ENCODE measurements around the gene KIAA1671.

Gene KIAA1671

GRCh38 chr22:24952837-24953383 lies 394 bp downstream of the KIAA1671 start:
- peak; percentile 66 for DNase-seq (ENCODE audit: low spot score)

- no peak for DNase-seq (ENCODE audit: low spot score)
These were observed 1.0 kb downstream of the KIAA1671 start for GRCh38 chr22:24953384-24954113.

DNA sequence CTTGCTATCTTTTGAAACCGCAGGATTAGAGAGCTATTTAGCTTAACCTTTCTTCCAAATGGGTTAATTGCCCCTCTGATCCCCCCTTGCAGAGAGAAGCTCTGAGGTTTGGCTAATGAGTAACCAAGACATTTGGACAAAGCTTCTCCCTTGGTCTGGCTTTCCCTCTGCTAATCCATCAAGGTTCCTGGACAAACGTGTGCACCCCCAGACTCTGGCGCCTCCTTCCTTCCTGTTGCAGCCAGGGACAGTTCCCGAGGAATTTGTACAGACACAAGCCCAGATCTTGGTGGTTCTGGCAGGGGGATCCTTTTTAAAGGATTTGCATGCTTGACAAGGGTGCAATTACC lies 1.6 kb downstream of the KIAA1671 start:
- no peak for DNase-seq (ENCODE audit: low spot score)

DNA sequence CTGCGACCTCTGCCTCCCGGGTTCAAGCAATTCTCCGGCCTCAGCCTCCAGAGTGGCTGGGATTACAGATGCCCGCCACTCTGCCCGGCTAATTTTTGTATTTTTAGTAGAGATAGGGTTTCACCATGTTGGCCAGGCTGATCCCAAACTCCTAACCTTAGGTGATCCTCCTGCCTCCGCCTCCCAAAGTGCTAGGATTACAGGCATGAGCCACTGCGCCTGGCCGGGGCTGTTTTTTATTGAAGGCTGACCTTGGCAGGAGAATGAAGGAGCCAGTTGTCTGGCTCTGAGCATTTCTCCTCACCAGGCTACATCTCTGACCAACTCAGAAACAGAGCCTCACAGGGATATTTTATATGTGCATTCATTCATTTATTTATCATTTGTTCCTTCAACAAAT lies 2.3 kb downstream of the KIAA1671 start:
- DNase-seq (ENCODE audit: low spot score), result no peak

- no peak for DNase-seq (ENCODE audit: low spot score)
These were observed 4.5 kb downstream of the KIAA1671 start for GRCh38 chr22:24957043-24957442.

- DNase-seq (ENCODE audit: low spot score), result no peak
These were observed 8.8 kb downstream of the KIAA1671 start for GRCh38 chr22:24961217-24961844.

- no peak for DNase-seq (ENCODE audit: low spot score)
These were observed 9.6 kb downstream of the KIAA1671 start for GRCh38 chr22:24962094-24962493.

- DNase-seq (ENCODE audit: low spot score), result no peak
These were observed 10.3 kb downstream of the KIAA1671 start for GRCh38 chr22:24962835-24963234.

GRCh38 chr22:24964441-24964840 lies 11.9 kb downstream of the KIAA1671 start:
- no peak for DNase-seq (ENCODE audit: low spot score)

- no peak for DNase-seq (ENCODE audit: low spot score)
These were observed 13.5 kb downstream of the KIAA1671 start for GRCh38 chr22:24965822-24966626.

DNA sequence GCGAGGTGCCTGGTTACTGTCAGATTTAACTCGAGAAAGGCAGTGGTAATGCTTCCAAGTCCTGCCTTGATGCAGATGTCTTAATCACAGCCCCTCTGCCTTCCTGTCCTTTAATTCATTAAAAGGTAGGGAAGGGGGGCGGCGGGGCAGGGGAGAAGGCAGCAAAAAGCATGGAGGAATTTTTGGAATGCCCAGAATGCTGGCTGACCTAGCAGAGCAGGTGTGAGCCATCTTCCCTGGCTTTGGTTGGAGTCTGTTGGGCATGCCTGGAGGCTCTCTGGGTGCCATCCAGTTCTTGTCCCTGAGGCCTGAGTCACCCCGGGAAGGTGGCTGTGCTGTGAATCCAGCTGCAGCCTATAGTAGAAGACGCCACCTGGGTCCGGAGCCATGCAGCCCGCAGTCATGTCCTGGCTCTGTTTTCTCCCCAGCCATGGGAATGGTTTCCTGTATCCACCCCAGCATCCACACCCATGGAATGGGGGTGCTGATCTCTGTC lies 15.6 kb downstream of the KIAA1671 start:
- no peak for DNase-seq (ENCODE audit: low spot score)

DNA sequence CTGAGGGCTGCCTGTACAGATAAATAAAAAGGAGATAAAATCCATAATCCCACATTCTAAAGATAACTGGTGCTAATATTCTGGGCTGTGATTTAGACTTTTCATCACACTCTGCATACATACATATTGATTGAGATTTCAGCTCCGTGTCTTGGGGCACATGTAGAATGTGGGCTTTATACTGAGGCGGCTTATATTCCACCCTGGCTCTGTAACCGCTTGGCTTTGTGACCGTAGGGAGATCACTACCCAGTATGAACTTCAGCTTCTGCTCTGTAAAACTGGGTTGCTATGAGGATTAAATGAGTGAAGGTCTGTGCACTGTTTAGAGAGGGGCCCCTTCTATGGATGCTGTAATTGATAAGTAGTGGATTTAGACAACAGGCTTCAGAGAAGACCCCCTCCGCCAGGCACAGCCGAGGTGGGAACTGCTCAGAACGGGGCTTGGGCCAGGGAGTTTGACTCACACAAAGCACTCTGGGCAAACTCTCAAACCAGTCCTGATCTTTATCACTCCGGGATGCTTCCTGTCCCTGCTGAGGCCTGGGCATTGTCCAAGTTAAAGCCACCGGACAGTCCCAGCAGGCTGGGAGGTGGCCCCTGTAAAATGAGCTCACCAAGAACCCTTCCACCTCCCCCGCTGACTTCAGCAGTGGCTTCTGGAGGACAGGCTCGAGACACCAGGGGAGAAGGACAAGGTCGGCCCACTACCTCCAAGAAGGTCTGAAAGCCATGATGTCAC lies 17.2 kb downstream of the KIAA1671 start:
- peak; percentile 83 for DNase-seq (ENCODE audit: low spot score)

DNA sequence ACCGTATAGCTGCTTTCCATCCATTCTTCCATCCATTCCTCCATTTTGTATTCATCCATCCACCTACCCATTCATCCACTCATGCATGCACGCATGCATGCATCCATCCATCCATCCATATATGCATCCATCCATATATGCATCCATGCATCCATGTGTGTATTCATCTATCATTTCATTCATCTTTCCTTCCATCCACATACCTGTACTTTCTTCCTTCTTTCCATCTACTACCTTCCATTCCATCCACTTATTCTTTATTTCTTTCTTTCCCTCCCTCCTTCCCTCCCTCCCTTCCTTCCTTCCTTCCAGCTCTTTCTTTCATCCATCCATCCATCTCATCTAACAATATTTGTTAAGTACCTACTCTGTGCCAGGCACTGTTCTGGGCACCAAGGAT lies 19.9 kb downstream of the KIAA1671 start:
- no peak for DNase-seq (ENCODE audit: low spot score)

DNA sequence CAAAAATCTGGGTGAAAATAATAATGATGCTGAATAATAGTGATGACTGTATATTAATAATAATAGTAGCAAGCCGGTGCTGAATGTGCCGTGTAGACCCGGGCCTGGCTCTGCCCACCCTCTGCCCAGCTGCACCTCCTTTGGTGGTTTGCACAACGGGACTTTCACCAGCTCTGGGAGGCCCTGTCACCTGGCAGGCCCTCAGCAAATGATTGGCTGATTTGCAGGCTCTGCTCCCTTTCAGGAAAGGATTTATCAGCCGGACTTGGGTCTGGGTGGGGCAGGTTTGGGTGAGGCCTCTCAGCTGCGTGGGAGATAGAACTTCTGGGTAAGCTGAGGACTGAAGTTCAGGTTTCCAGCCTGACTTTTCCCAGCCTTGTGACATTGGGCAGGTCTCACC lies 21.4 kb downstream of the KIAA1671 start:
- DNase-seq (ENCODE audit: low spot score), result no peak

DNA sequence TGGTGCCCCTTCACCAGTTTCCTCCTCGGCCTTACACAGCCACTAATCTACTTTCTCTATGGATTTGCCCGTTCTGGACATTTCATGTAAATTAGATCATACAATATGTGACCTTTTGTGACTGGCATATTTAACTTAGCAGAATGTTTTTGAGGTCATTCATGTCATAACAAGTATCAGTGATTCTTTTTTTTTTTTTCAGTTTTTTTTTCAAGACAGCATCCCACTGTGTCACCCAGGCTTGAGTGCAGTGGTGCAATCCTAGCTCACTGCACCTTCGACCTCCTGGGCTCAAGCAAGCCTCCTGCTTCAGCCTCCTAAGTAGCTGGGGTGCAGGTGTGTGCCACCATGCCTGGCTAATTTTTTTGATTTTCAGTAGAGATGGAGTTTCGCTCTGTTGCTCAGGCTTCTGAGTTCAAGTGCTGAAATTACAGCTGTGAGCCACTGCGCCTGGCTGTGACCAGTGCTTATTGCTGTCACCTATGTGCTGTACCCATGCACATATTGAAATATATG lies 22.7 kb downstream of the KIAA1671 start:
- DNase-seq (ENCODE audit: low spot score), result no peak

- no peak for DNase-seq (ENCODE audit: low spot score)
These were observed 23.4 kb downstream of the KIAA1671 start for GRCh38 chr22:24975813-24976341.

DNA sequence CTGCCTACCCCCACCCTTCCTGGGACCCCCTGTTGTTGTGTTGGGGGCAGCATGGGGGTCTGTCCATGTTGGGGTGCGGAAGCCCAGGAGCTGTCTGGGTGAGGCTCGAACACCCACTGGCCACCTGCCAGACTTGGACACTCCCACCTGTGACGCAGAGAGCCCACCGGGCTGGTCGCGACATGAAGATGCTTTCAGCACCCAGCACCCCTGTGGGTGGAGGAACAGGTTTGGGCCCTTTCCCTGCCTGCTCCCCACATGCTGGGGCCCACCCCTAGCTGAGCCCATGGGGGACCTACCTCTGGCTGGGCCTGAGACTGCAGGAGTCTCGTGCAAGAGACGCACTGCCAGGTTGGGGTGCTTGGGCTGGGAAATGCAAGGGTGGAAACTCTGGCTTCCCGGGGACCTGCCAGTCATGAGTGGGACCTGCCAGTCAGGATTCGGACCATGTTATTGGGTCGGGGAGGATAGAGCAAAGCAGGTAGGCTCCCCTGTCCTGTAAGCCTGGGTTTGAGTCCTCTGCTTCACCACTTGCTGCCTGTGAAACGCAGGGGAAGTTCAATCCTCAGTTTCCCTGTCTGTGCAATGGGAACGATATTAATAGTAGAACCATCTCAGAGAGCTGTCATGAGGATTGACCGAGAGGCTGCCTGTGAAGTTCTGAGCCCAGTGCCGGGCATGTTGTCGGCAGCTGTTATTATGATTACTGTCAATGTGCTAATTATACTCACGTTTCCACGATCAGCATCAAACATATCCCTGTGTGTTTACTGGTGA lies 24.1 kb downstream of the KIAA1671 start:
- no peak for DNase-seq (ENCODE audit: low spot score)

GRCh38 chr22:24977370-24978221 lies 25.1 kb downstream of the KIAA1671 start:
- no peak for DNase-seq (ENCODE audit: low spot score)

DNA sequence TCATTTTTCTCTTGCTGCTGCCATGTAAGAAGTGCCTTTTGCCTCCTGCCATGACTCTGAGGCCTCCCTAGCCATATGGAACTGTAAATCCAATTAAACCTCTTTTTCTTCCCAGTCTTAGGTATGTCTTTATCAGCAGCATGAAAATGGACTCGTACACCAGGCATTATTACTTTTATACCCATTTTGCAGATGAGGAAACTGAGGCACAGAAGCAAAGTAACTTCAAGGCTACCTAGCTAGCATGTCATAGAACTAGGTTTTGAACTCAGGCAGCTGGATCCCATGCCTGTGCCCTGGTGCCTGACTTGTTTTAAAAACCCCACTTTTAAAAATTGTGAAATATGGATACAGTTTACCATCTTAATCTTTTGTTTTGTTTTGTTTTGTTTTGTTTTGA lies 25.8 kb downstream of the KIAA1671 start:
- DNase-seq (ENCODE audit: low spot score), result no peak

GRCh38 chr22:24981066-24981465 lies 28.6 kb downstream of the KIAA1671 start:
- DNase-seq (ENCODE audit: low spot score), result no peak

Data from AG08395 (cell line).